Upper lobe of left lung (tissue), 4 donors: ENCODE results near the gene MTCL1.

Source experiments
- CTCF ChIP-seq, 6 experiments: fragments of 450-650 bp in 4 of 6; fragments of 200-600 bp in 2 of 6; sonication (generic) in 2 of 6; IDR thresholded peaks; one replicate each; pipeline ENCODE4 v1.5.1; 2016 to 2019; ENCODE audit warnings: antibody characterized with exemption in 6 of 6
- POLR2A ChIP-seq, 4 donors: fragments of 450-650 bp; IDR thresholded peaks; one replicate each; pipeline ENCODE4 v1.5.1; 2016 to 2017; ENCODE audit warnings: antibody characterized with exemption in 4 of 4, mild to moderate bottlenecking in 2 of 4
- POLR2AphosphoS5 ChIP-seq, 2 donors: sonication (generic); formaldehyde crosslinking; IDR thresholded peaks; one replicate each; pipeline ENCODE4 v1.5.1; 2017; ENCODE audit warnings: antibody characterized with exemption in 2 of 2

GRCh38 chr18:8821531-8821930, 116.2 kb downstream of the MTCL1 start:
- TF ChIP-seq CTCF (IDR thresholded peaks at IDR 0.05) (no peak), POLR2AphosphoS5 (IDR thresholded peaks at IDR 0.05) (no peak), POLR2A (IDR thresholded peaks at IDR 0.05) (no peak)
